ENCODE data around the gene TMEM141. TPM values are rescaled to one million over a fixed set of nuclear protein-coding genes. Genes with fewer than 3 reads are reported as not detected.
"Not testable (repeated sequence)": the region's sequence is repeated elsewhere in the genome, so short reads cannot be mapped to it uniquely, and the experiment has no call there.

Gene TMEM141
- total and polyA plus RNA-seq, 9 donors = 23.4 to 115 (median 64.8) TPM

- H3K4me1 ChIP-seq (ENCODE audit: insufficient read depth) = no peaks in the 10 kb centered on the region
Observed at GRCh38 chr9:136831002-136831719, 40.0 kb downstream of the TMEM141 start.

GRCh38 chr9:136831720-136832104 is 40.6 kb downstream of the TMEM141 start:
- Histone ChIP-seq H3K36me3 (no peaks in the 10 kb centered on the region), H3K9me3 (no peaks in the 10 kb centered on the region), H3K27me3 (no peaks in the 10 kb centered on the region), H3K4me1 (ENCODE audit: insufficient read depth) (no peaks in the 10 kb centered on the region), H3K27ac (no peak overlapping the region), H3K4me3 (no peak overlapping the region)
- TF ChIP-seq CTCF (IDR thresholded peaks at IDR 0.05) = no peak
- peak in 3 of 5 donors; percentile 9 to 28 (median 22) for DNase-seq
- intact Hi-C loops (cut with DNase I) = no loop called here
- 82 to 87% (median 85%) methylated on average over 20 to 23 of the region's 23 CpGs for WGBS, 3 donors

More at GRCh38 chr9:136831002-136831719, 40.0 kb downstream of the TMEM141 start:
- H3K9me3 ChIP-seq = no peaks in the 10 kb centered on the region
- H3K27ac ChIP-seq = no peak overlapping the region
- no peaks in the 10 kb centered on the region for H3K27me3 ChIP-seq
- TF ChIP-seq POLR2A (IDR thresholded peaks at IDR 0.05) = no peak
- no peak for TF ChIP-seq EP300 (IDR thresholded peaks at IDR 0.05)
- TF ChIP-seq CTCF (IDR thresholded peaks at IDR 0.05) = no peak
- H3K4me3 ChIP-seq = no peak overlapping the region
- DNase-seq = peak in 1 of 5 donors; percentile 19
- H3K36me3 ChIP-seq = no peaks in the 10 kb centered on the region
- WGBS, 3 donors = 88 to 89% (median 88%) methylated on average over 30 of the region's 30 CpGs
- intact Hi-C loops (cut with DNase I) = no loop called here

GRCh38 chr9:136832581-136832980 is 41.4 kb downstream of the TMEM141 start:
- H3K27me3 ChIP-seq = no peaks in the 10 kb centered on the region
- 74 to 86% (median 82%) methylated on average over 9 of the region's 9 CpGs for WGBS, 3 donors
- H3K36me3 ChIP-seq = no peaks in the 10 kb centered on the region
- TF ChIP-seq EP300 (IDR thresholded peaks at IDR 0.05) (no peak), POLR2A (IDR thresholded peaks at IDR 0.05) (no peak), CTCF (IDR thresholded peaks at IDR 0.05) (no peak)
- no peak overlapping the region for H3K27ac ChIP-seq
- no peaks in the 10 kb centered on the region for H3K9me3 ChIP-seq
- DNase-seq = no peak
- H3K4me1 ChIP-seq (ENCODE audit: insufficient read depth) = no peaks in the 10 kb centered on the region
- intact Hi-C loops (cut with DNase I) = no loop called here
- H3K4me3 ChIP-seq = no peak overlapping the region

- H3K36me3 ChIP-seq; DNase-seq; H3K27ac ChIP-seq; H3K4me1 ChIP-seq (ENCODE audit: insufficient read depth); H3K27me3 ChIP-seq; H3K9me3 ChIP-seq; H3K4me3 ChIP-seq; intact Hi-C loops (cut with DNase I): not testable (repeated sequence)
- 80 to 84% (median 83%) methylated on average over 7 to 16 of the region's 16 CpGs for WGBS, 3 donors
Observed at GRCh38 chr9:136833381-136834048, 42.4 kb downstream of the TMEM141 start.
